A673 (cell line): ENCODE measurements around the gene APLNR.

Source experiments
- CTCF ChIP-seq: fragments of 300-800, 200-600 bp; sonication (generic); conservative IDR thresholded peaks from 2 replicates; pipeline ENCODE4 v1.5.1; 2017; ENCODE audit warnings: low read depth, mild to moderate bottlenecking, antibody characterized with exemption, low read length, moderate library complexity, mixed read lengths
- EZH2 ChIP-seq: fragments of 200-600 bp; sonication (generic); IDR thresholded peaks from 2 replicates; pipeline ENCODE4 v1.6.1; 2017; ENCODE audit warnings: borderline replicate concordance, low read depth, mild to moderate bottlenecking, mixed read lengths, antibody characterized with exemption, low read length; ENCODE audit not compliant: poor library complexity, severe bottlenecking

GRCh38 chr11:57251037-57251436 lies 14.0 kb upstream of the APLNR start:
- TF ChIP-seq CTCF, result no peak
- no peak for TF ChIP-seq EZH2
